B cell (primary cell): Measurements from ENCODE around the gene DNAH12. TPM values are rescaled to one million over a fixed set of nuclear protein-coding genes. Genes with fewer than 3 reads are reported as not detected.

Experiments
- ATAC-seq: fragments of 200-7000 bp; cut with Tn5 transposase; one replicate; pipeline ENCODE4 v1.10.0; 2021; ENCODE audit warnings: low read depth, mild to moderate bottlenecking, moderate number of reproducible peaks, moderate library complexity
- CTCF ChIA-PET: fragments of 350-600 bp; sonication (Branson Sonifier 250); formaldehyde crosslinking; loops from one replicate; lab custom pipeline; 2021; ENCODE audit warnings: antibody characterized with exemption, inconsistent platforms; lab: Charles Lee
- POLR2A ChIA-PET: fragments of 350-600 bp; sonication (Branson Sonifier 250); formaldehyde crosslinking; loops from one replicate; lab custom pipeline; 2021; ENCODE audit warnings: antibody characterized with exemption; lab: Charles Lee
- DNase-seq: peaks from one replicate; pipeline ENCODE4 v3.0.0; 2013
- H2AFZ ChIP-seq: 2 replicates; pipeline ENCODE4 v1.6.1; 2012; ENCODE audit warnings: mild to moderate bottlenecking, low read depth, low read length; ENCODE audit not compliant: insufficient read depth, poor library complexity, severe bottlenecking
- H3K27ac ChIP-seq, 2 donors: 1 replicate in 1 of 2; 2 replicates in 1 of 2; pipeline ENCODE4 v1.5.1; 2012 to 2013; ENCODE audit warnings: low read length in 2 of 2, mild to moderate bottlenecking in 2 of 2, moderate library complexity in 1 of 2
- H3K27me3 ChIP-seq, 4 experiments: fragments of 200-600 bp in 1 of 4; sonication (generic) in 1 of 4; replicated peaks in 1 of 4; 1 replicate in 2 of 4; 2 replicates in 2 of 4; pipeline versions ENCODE4 v1.6.1 to v1.7.0; 2013 to 2016; ENCODE audit warnings: low read length in 3 of 4, mild to moderate bottlenecking in 2 of 4, mixed read lengths in 1 of 4, moderate library complexity in 1 of 4; ENCODE audit not compliant: insufficient read depth in 4 of 4, control insufficient read depth in 3 of 4; ENCODE audit errors: control extremely low read depth in 1 of 4
- H3K36me3 ChIP-seq, 2 experiments: replicated peaks in 1 of 2; 1 replicate in 1 of 2; 2 replicates in 1 of 2; pipeline versions ENCODE4 v1.6.1 to v1.7.1; 2013; ENCODE audit warnings: low read length in 1 of 2; ENCODE audit not compliant: insufficient read depth in 2 of 2, control insufficient read depth in 1 of 2; ENCODE audit errors: control extremely low read depth in 1 of 2, extremely low read depth in 1 of 2
- H3K4me1 ChIP-seq, 2 donors: fragments of 200-600 bp in 1 of 2; sonication (generic) in 1 of 2; 1 replicate in 1 of 2; 2 replicates in 1 of 2; pipeline versions ENCODE4 v1.5.1 to v1.6.1; 2013 to 2017; ENCODE audit warnings: low read length in 2 of 2; ENCODE audit not compliant: control insufficient read depth in 2 of 2, insufficient read depth in 2 of 2
- H3K4me2 ChIP-seq: replicated peaks from 2 replicates; pipeline ENCODE3; 2012; ENCODE audit warnings: mild to moderate bottlenecking, low read depth, low read length; ENCODE audit not compliant: poor library complexity, severe bottlenecking
- H3K4me3 ChIP-seq, 5 experiments: fragments of 200-600 bp in 1 of 5; sonication (generic) in 1 of 5; 1 replicate in 3 of 5; 2 replicates in 2 of 5; pipeline versions ENCODE4 v1.5.1 to v1.7.0; 2011 to 2016; ENCODE audit warnings: low read length in 4 of 5, mild to moderate bottlenecking in 4 of 5, low read depth in 2 of 5, control low read depth in 1 of 5, moderate library complexity in 1 of 5; ENCODE audit not compliant: insufficient read depth in 1 of 5; ENCODE audit errors: control extremely low read depth in 1 of 5, extremely low read depth in 1 of 5
- H3K79me2 ChIP-seq: fragments of 200-600 bp; sonication (generic); one replicate; pipeline ENCODE4 v1.6.0; 2016; ENCODE audit warnings: low read length; ENCODE audit not compliant: control insufficient read depth, insufficient read depth
- H3K9ac ChIP-seq: fragments of 200-600 bp; sonication (generic); 2 replicates; pipeline ENCODE4 v1.6.1; 2017; ENCODE audit warnings: mild to moderate bottlenecking, low read length, moderate library complexity
- H3K9me3 ChIP-seq, 3 donors: one replicate each; pipeline versions ENCODE4 v1.6.1 to v1.7.1; 2013; ENCODE audit warnings: low read length in 2 of 3; ENCODE audit not compliant: control insufficient read depth in 2 of 3, insufficient read depth in 1 of 3; ENCODE audit errors: control extremely low read depth in 1 of 3
- H4K20me1 ChIP-seq: 2 replicates; pipeline ENCODE4 v1.6.0; 2012; ENCODE audit warnings: mild to moderate bottlenecking, low read length; ENCODE audit not compliant: insufficient read depth, control insufficient read depth, poor library complexity, severe bottlenecking
- H3K27ac Mint-ChIP-seq: one replicate; pipeline ENCODE4 v1.8.0; 2021; ENCODE audit warnings: mixed read lengths
- H3K27me3 Mint-ChIP-seq: one replicate; pipeline ENCODE4 v1.8.0; 2021; ENCODE audit warnings: mixed read lengths
- H3K4me1 Mint-ChIP-seq: one replicate; pipeline ENCODE4 v1.8.0; 2021; ENCODE audit warnings: mixed read lengths
- H3K4me3 Mint-ChIP-seq: one replicate; pipeline ENCODE4 v1.8.0; 2021; ENCODE audit warnings: mixed read lengths
- H3K9me3 Mint-ChIP-seq: one replicate; pipeline ENCODE4 v1.8.0; 2022; ENCODE audit warnings: mixed read lengths; ENCODE audit not compliant: insufficient read depth
- EZH2 ChIP-seq: IDR thresholded peaks from 2 replicates; pipeline ENCODE4 v1.6.1; 2012; ENCODE audit warnings: borderline replicate concordance, low read depth, mild to moderate bottlenecking, moderate library complexity, low read length; ENCODE audit not compliant: insufficient read depth, poor library complexity, severe bottlenecking
- WGBS: methylation state at CpG from one replicate; pipeline ENCODE4 v1.1.5; 2013; ENCODE audit warnings: missing lambda C conversion rate; ENCODE audit not compliant: insufficient coverage; 5-methylcytosine and 5-hydroxymethylcytosine counted together
- intact Hi-C: fragments of 100-400 bp; cut with micrococcal nuclease; formaldehyde crosslinking; loops from one replicate; pipeline ENCODE4 v1.10.0; 2022
- polyA plus RNA-seq: library from polyadenylated mRNA; depleted of rRNA; stranded (reverse); fragments of >200 nt; gene quantifications from 2 replicates; pipeline ENCODE4 v1.2.3, GENCODE V29; 2012
- total RNA-seq, 2 donors: library from RNA; stranded (reverse); fragments of 120-200 nt in 1 of 2; gene quantifications; 1 replicate in 1 of 2; 2 replicates in 1 of 2; pipeline versions ENCODE4 v1.2.3 to v1.2.4, GENCODE V29; 2013 to 2022
- TF ChIP-seq, protein P1 (sequence below): fragments of 200-600 bp; IDR thresholded peaks from one replicate; pipeline ENCODE4 v1.8.0; 2022; ENCODE audit warnings: antibody characterized with exemption, mild to moderate bottlenecking

Gene DNAH12
- total and polyA plus RNA-seq, 2 donors (not counting 1 experiment from before 2014, with no cell fraction given) = 0.09 to 0.17 TPM

DNA sequence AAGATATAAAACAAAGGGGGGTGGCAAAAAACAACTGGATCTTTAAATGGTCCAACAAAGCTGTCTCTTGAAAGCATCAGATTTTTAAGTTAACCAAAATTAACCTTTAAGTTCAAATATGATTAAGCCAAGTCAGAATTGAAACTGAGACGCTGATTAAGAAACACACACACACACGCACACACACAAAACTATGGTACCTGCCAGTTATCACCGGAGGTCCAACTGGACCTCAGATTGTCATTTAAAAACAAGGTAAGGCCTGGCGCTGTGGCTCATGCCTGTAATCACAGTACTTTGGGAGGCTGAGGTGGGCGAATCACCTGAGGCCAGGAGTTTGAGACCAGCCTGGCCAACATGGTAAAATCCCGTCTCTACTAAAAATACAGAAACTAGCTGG is 42.6 kb upstream of the DNAH12 start:
- 96% methylated on average over 3 of the region's 6 CpGs for WGBS
- TF ChIP-seq, protein P1, sequence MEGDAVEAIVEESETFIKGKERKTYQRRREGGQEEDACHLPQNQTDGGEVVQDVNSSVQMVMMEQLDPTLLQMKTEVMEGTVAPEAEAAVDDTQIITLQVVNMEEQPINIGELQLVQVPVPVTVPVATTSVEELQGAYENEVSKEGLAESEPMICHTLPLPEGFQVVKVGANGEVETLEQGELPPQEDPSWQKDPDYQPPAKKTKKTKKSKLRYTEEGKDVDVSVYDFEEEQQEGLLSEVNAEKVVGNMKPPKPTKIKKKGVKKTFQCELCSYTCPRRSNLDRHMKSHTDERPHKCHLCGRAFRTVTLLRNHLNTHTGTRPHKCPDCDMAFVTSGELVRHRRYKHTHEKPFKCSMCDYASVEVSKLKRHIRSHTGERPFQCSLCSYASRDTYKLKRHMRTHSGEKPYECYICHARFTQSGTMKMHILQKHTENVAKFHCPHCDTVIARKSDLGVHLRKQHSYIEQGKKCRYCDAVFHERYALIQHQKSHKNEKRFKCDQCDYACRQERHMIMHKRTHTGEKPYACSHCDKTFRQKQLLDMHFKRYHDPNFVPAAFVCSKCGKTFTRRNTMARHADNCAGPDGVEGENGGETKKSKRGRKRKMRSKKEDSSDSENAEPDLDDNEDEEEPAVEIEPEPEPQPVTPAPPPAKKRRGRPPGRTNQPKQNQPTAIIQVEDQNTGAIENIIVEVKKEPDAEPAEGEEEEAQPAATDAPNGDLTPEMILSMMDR = no peak
- TF ChIP-seq EZH2 = no peak
- Histone ChIP-seq H4K20me1 (peaks cover 41% of the 10 kb centered on the region), H3K27ac (no peak overlapping the region), H3K9ac (no peak overlapping the region), H3K79me2 (peaks cover 94% of the 10 kb centered on the region), H3K36me3 (peaks cover 0 to 19% of the 10 kb centered on the region in 2 experiments), H3K4me3 (no peak overlapping the region), H3K9me3 (no peaks in the 10 kb centered on the region), H3K4me2 (no peak overlapping the region), H3K4me1 (peaks cover 0 to 5% of the 10 kb centered on the region in 2 donors), H3K27me3 (no peaks in the 10 kb centered on the region), H2AFZ (no peak overlapping the region)
- ChIA-PET CTCF (no interaction called here), POLR2A (no interaction called here)
- no peak overlapping the region for H3K27ac Mint-ChIP-seq
- no peaks in the 10 kb centered on the region for H3K9me3 Mint-ChIP-seq
- intact Hi-C loops = no loop called here
- peaks cover 28% of the 10 kb centered on the region for H3K4me1 Mint-ChIP-seq
- ATAC-seq = no peak
- H3K27me3 Mint-ChIP-seq = no peaks in the 10 kb centered on the region
- H3K4me3 Mint-ChIP-seq = no peak overlapping the region
- no peak for DNase-seq

DNA sequence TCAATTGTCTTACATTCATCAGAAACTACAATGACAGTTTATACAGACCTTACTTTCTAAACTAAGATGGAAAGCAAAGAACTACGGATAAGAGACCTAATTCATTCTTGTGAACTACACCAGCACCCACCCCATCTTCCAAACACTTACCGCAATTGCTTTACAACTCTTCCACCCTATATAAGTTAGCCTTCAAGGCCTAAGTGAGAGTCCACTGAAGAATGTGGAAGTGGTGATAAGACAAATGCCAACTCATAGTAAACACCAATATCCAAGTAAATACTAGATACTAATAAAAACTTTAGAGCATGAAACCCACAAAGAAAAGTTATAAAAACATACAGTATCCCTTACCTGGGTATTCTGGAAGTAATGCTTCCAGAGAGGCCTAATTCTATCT is 39.4 kb upstream of the DNAH12 start:
- 100% methylated on average over 1 of the region's 2 CpGs for WGBS
- CTCF ChIA-PET = no interaction called here
- POLR2A ChIA-PET = no interaction called here

More for the DNA sequence above, 39.4 kb upstream of the DNAH12 start:
- TF ChIP-seq EZH2 = no peak
- TF ChIP-seq, protein P1 = no peak
- Histone ChIP-seq H3K4me3 (no peak overlapping the region), H3K4me1 (peaks cover 0 to 5% of the 10 kb centered on the region in 2 donors), H2AFZ (no peak overlapping the region), H3K79me2 (peaks cover 87% of the 10 kb centered on the region), H4K20me1 (peaks cover 46% of the 10 kb centered on the region), H3K27me3 (no peaks in the 10 kb centered on the region), H3K4me2 (no peak overlapping the region), H3K27ac (no peak overlapping the region), H3K9me3 (no peaks in the 10 kb centered on the region), H3K36me3 (peaks cover 0 to 35% of the 10 kb centered on the region in 2 experiments), H3K9ac (no peak overlapping the region)
- intact Hi-C loops = loop anchor here (1.0 kb wide), 1 partner anchor 186 kb away; no protein-coding TSS in a partner anchor
- Mint-ChIP-seq H3K4me1 (peaks cover 25% of the 10 kb centered on the region), H3K27ac (no peak overlapping the region), H3K27me3 (no peaks in the 10 kb centered on the region), H3K9me3 (no peaks in the 10 kb centered on the region), H3K4me3 (no peak overlapping the region)
- DNase-seq (no peak), ATAC-seq (no peak)
